Activated CD4-positive, alpha-beta T cell treated with anti-CD3 and anti-CD28 coated beads for 48 hours (primary cell): ENCODE data around the gene GRM4.
"Not testable (repeated sequence)": the region's sequence is repeated elsewhere in the genome, so short reads cannot be mapped to it uniquely, and the experiment has no call there.

Source experiments
- DNase-seq: peaks from one replicate; pipeline ENCODE4 v3.0.0-alpha.2; 2020

GRM4 gene

DNA sequence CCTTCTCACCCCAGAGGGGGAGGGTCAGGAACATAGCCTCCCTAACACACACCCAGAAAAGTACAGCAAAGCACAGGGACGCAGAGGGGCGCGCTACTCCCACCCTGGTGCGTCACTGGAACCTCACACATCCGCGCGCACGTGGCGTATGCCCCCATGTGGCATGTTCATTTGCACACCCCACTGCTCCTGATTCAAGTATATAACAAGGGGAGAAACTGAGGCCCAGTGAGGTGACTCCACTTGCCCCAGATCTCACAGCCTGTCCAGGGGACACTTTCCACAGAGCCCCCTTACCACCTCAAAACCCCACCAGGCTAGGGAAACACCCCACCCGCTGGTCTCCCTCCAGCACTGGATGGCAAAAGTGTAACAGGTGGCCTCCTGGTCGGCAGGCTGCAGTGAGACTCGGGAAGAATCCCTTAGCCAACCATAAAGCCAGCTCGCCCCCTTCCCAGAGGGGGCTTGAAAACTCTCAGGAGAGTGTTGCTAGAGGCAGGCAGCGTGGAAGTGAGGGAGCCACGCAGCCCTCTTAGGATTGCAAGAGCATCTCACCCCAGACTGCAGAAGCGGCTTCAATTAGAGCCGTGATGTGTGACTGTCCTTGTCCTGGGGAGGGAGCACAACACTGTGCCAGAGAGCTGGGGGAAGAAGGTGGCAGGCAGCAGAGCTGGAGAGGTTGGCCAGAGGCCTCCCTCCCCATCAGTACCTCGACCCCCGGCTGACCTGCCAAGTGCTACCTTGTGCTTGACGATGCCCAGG lies at the start of gene GRM4:
Gene GRM4 (minus strand): TSS at position 67 of the 762 bp plus-strand sequence. CDS start 12,591 bp downstream, outside the sequence.
- no peak for DNase-seq

DNA sequence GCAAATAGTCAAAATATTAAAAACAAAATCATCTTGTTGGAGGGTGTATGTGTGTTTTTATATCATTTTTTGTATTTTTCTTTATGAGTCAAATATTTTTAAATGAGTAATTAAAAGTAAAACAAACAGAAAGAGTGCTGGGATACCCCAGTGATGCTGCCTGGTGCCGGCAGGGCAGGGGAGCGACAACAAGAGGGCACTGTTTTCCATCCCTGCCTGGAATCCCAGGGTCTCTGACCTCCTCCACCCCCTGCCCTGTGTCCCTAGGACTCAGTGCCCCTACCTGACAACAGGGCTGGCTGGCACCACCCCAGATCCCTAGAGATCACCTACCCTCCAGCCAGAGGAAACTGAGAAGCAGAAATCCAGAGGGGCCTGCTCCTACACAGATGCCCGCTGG lies 48.9 kb upstream of the GRM4 start:
- no peak for DNase-seq

DNA sequence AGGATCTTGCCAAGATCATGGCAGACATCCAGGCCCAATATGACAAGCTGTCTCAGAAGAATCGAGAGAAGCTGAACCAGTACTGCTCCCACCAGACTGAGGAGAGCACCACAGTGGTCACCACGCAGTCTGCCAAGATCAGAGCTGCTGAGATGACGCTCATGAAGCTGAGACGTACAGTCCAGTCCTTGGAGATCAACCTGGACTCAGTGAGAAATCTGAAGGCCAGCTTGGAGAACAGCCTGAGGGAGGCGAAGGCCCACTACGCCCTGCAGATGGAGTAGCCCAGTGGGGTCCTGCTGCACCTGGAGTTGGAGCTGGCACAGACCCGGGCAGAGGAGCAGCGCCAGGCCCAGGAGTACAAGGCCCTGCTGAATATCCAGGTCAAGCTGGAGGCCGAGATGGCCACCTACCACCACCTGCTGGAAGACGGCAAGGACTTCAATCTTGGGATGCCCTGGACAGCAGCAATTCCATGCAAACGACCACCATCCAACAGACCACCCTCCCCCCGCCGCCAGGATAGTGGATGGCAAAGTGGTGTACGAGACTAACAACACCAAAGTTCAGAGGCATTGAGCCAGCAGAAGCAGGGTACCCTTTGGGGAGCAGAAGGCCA lies 44.7 kb upstream of the GRM4 start:
- no peak for DNase-seq

DNA sequence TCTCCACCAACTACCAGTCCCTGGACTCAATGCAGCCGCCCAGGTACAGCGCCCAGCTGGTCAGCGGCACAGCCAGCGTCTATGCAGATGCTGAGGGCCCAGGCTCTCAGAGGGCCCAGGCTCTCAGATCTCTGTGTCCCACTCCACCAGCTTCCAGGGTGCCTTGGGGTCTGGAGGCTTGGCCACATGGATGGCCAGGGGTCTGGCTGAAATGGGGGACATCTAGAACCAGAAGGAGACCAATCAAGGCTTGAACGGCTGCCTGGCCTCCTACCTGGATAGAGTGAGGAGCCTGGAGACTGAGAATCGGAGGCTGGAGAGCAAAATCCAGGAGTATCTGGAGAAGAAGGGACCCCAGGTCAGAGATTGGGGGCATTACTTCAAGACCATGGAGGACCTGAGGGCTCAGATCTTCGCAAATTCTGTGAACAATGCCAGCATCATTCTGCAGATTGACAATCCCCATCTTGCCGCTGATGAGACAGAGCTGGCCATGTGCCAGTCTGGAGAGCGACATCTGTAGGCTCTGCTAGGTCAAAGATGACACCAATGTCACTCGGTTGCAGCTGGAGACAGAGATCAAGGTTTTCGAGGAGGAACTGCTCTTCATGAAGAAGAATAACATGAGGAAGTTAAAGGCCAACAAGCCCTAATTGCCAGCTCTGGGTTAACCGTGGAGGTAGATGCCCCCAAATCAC lies 44.1 kb upstream of the GRM4 start:
- peak; percentile 64 for DNase-seq

DNA sequence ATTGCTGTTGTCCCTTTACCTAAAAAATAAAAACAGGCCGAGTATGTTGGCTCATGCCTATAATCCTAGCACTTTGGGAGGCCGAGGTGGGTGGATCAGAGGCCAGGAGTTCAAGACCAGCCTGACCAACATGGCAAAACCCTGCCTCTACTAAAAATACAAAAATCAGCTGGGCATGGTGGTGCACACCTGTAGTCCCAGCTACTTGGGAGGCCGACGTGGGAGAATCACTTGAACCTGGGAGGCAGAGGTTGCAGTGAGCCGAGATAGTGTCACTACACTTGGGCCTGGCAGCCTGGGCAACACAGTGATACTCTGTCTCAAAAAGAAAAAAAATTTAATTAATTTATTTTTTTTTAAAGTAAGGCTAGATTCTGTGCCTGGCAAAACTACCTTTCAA lies 38.8 kb upstream of the GRM4 start:
- not testable (repeated sequence) for DNase-seq

DNA sequence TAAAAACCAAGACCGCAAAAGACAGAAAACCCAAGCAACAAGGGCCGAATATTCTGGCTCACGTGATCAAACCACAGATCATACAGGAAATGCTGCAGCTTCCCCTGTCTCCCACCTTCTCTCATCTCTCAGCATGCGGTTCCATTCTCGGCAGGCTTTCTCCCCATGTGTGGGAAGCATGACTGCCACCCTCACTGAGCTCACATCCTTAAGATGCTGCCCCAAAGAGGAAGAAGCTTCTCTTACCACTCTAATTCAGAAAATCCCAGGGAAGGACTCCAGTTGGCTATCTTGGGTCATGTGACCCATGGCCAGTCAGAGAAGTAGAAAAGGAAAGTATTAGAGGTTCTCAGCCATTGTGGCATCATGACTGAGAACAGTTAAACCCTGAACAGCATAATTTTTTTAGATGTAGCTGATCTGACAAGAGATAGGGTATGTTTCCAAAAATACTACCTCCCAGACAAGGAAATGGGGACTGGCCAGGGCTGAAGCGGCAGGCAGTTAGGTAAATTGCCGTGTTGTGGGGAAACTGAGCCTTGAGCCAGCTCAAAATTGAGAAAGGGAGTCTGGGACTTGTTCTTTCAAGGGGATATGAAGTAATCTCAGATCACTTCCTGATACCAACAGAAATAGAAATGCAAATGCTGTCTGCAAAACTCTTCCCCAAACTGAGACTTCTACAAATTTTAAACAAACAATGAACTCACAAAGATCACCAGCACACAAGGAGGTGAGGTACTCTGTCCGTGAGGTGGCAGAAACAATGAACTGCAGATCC lies 37.1 kb upstream of the GRM4 start:
- DNase-seq = peak; percentile 77

DNA sequence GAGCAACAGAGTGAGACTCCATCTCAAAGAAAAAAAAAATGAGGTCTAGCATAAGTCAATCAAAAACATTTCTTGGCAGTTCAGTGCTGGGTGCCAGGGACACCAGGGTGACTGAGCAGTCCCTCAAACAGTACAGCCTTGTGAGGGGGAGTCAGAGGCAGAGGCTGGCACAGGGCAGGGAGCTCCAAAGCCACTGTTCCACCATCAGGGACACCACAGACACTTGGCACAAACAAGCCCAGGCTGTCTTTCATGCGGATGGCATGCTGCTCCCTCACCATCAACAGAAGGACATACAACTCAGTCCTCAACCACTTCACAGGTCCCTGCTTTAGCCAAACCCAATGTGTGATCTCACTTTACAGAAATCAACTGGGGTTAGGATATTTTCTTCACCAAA lies 36.0 kb upstream of the GRM4 start:
- no peak for DNase-seq

DNA sequence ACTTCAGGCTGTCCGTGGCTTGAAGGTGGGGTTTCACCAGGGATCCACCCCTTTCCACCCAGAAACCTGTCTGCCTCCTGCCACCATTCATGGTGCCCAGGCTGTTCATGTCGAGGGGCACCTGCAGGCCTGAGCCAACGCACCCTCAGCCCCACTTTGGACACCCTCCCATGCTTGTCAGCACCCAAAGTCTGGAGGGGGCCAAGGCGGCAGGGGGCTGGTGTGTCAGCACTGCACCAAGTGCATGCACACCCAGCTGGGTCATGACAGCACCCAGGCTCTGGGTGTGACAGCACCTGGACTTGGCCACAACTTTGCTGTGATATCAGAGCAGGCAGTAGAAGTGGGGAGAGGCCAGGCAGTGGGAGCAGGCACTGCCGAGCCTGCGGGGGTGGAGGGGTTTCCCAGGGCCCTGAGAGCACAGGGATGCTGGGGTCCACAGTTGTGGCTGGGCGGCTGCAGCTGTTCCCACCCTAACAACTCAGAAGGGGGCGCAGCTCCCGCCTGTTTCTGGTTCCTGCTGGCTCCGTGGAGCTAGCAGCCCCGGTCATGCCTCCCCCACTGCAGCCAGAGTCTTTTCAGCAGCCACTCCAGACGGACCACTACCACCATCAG lies 33.3 kb upstream of the GRM4 start:
- no peak for DNase-seq

DNA sequence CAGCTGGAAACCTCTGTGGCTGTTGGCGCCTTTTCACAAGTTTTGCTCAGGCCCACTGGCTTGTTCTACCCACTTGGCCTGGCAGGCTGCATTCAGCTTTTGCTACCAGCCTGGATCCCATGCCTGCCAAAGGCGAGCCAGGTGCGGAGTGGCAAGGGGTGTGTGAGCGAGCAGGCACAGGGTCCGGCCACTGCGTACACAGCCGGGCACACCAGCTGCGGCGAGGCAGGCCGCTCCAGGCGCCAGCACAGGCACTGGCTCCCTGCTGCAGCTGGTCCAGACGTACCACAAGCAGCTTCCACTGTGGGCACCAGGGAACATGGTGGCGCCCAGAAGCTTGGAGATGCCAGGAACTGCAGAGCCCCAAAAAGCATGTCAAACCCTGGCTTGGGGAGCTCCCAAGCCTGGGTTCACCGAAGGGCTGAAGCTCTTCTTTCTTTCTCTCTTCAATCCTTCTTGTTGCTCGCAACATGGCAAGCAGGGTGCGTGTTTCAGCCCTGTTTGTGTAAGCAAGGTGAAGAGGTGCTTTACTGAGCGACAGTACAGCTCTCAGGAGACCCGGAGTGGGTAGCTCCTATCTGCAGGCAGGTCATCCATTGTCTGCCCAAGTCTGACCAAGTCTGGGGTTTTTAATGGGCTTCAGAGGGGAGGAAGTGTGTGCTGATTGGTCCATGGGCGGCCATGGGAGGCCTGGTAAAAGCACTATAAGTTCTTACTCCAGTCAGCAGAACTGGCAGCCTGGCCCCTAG lies 32.6 kb upstream of the GRM4 start:
- DNase-seq = no peak

DNA sequence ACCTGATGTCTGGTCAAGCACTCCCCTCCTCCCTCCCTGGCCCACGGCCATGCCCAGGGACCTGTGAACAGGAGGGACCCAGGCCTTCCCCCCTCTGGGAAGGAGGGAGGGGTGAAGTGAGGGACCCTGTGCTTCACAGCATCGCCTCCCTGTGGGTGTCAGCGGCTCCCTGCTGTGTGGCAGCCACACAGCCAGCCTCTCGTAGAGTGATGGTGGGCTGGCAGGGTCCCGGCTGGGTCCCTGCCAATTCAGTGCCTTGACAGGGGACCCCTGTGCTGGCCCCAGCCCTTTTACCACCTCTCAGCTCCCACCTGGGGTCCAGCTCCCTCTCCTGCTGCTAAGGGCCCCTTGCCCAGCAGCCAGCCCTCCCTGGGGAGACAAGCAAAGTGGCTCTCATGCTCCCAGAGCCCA lies 31.3 kb upstream of the GRM4 start:
- no peak for DNase-seq

DNA sequence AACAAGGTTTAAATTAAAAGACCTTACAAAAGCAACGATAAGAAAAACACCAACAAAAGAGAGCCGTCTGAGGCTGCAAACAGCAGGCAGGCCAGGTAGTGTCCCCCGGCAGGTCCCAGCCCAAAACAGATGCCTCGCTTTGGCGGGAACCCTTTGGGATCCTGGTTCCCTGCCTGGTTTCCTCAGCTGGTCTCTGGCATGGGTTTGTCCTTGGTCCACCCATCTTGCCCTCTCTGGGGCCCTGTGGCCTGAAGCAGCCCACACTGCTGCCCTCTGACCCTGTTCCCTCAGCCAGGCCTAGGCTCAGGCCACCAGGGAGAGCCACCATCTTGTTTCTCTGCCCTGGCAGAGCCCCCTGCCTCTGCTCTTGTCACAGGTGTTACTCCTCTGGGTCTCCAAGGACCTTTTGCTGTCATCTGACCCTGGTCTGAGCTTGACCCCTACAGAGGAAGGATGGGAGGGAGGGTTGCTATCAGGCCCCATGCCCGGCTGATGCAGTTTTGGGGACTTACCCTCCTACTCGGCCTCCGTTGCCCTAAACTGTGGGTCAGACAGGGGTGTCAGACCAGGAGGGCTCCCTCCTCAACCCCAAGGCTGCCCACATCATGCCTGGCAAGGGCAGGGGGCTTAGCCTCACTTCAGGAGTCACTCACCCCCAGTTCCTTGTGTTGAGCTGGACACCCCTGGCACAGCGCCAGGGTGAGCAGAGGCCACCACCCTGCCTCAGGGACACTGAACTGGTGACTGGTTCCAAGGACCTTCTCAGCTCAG lies 30.6 kb upstream of the GRM4 start:
- DNase-seq = no peak

DNA sequence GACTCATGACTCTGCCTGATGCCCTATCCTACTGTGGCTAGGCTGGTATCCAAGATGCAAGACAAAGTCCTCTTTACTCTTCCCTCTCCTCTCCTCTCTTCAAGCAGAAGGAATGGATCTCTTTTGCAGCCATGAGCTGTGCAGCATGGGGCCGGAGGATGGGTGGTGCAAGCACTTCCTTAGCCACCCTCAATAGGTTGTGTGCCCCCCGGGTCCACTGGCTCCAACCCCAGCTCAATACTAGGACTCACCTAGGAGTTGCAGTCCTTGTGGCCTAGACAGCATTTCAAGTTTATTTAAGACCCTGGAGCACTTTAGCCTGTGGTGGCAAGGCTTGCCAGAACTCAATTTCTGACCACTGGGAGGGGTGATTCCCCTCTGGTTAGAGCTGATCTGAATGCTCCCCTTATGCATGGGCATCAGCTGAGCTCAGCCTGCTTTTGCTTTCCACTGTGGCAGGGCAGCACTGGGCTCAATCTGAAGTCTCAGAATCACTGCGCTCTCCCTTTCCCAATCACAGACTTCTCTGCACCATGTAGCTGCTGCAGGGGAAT lies 29.0 kb upstream of the GRM4 start:
- no peak for DNase-seq

DNA sequence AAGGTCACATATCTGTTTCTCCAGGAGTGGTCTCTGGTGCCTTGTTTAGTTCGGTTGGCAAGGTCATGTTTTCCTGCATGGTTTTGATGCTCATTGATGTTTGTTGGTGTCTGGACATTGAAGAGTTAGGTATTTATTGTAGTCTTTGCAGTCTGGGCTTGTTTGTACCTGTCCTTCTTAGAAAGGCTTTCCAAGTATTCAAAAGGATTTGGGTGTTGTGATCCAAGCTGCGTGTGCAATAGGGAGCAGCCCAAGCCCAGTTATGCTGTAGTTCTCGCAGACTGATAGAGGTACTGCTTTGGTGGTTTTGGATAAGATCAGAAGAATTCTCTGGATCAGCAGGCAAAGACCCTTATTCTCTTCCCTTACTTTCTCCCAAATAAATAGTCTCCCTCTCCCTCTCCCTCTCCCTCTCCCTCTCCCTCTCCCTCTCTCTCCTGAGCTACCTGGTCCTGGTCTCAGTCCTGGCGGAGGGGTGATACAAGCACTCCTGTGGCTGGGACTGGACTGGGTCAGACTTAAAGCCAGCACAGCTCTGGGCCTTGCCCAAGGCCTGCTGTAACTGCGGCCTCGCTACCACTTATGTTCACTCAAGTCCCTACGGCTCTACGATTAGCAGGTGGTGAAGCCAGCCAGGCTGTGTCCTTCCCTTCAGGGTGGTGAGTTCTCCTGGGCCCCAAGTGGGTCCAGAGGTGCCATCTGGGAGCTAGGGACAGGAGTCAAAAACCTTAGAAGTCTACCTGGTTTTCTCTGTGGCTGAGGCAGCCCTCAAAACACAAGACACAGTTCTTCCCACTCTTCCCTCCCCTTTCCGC lies 27.3 kb upstream of the GRM4 start:
- no peak for DNase-seq

DNA sequence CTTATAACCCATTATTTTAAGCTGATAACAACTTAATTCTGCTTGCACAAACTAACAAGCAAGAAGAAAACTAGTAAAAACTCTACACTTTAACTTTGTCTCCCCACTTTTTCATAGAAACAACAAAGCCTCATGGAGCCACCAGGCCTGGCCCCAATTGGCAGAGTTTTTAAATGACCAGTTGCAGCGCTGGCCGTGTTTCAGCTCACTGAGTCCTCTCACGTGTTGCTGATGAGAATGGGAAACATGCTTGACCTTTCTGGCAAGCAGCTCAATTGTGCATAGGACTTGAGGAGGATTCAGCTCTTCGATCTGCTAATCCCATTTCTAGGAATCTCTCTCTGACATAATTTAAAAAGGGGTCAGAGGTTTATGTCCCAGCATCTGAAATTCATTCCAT lies 24.5 kb upstream of the GRM4 start:
- DNase-seq = no peak

DNA sequence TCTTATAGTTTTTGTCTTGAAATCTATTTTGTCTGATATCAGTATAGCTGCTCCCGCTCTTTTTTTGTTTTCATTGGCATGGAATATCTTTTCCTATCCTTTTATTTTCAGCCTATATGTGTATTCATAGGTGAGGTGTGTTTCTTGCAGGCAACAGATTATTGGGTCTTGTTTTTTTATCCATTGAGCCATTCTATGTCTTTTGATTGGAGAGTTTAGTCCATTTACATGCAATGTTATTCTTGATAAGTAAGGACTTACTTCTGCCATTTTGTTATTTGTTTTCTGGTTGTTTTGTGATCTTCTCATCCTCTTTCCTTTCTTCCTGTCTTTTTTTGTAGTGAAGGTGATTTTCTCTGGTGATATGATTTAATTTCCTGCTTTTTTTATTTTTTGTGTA lies 24.0 kb upstream of the GRM4 start:
- DNase-seq = no peak

DNA sequence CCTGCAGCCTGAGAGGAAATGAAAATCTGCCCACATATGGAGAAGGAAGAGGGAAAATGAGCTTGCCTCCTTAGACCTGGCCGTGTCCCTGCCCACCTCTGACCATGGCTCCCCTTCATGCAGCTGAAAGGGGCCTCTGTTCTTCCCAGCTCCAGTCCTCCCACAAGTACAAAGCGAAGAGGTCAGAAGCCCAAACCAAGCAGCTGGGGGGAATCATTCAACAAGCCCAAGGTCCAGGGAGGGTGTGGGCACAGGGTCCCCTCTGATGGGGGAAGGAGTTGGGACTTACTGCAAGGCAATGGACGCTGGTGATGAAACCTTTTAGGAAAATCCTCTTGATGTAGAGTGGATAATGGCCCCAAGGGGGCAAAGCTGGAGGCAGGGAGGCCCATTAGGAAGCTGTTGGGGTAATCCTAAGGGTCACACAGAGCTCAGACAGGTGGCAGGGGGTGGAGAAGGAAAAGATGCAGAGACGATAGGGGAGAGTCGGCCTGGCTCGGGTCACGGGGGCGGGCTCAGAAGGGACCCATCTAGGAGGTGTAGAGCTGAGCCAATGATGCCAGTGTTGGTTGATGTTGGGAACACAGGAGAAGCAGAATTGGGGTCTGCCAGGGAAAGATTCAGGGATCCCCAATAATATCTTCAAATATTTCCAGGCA lies 16.1 kb upstream of the GRM4 start:
- no peak for DNase-seq

DNA sequence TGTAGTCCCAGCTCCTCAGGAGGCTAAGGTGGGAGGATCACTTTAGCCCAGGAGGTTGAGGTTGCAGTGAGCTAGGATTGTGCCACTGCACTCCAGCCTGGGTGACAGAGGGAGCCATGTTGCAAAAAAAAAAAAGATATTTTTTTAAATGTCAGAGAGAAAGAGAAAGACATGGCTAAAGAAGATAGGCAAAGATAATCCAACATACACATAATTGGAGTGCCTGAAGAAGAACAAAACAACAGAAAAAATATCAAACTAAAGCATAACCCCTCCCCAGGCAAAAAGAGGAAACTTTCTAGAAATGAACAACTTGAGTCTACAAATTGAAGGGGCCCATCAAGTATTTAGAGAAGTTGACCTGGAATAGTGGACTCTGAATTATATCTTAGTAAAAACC lies 14.0 kb upstream of the GRM4 start:
- no peak for DNase-seq

DNA sequence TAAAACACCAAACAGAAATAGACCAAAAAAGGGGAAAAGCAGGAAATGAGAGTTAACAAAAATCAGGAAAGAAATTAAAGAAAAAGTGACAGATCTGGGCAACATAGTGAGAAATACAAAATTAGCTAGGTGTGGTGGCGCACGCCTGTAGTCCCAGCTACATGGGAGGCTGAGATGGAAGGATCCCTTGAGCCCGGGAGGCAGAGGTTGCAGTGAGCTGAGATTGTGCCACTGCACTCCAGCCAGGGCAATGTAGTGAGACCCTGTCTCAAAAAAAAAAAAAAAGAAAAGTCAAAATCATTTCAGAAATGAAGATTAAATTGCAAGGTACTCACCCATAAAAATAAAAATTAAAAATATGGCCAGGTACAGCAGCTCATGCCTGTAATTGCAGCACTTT lies 13.0 kb upstream of the GRM4 start:
- no peak for DNase-seq

DNA sequence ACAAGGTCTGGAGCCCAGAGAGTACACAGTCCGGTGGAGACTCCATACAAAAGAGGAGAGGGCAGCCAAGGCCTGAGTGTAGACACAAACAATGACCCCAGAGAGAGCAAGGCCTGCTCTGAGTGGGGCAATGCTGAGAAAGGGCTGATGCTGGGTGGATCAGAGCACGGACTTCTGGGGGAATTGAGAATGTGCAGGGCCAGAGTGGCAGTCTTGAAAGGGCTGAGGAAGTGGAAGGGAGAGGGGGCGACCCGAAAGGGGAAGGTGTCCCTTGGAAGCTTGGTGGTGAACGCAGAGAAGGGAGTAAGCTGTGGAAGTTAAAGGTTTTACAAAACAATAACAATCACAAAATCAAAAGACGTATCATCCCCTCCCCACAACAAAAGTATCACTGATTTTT lies 12.0 kb upstream of the GRM4 start:
- no peak for DNase-seq
